ENCODE measurements around the gene TACC2. TPM values are rescaled to one million over a fixed set of nuclear protein-coding genes. Genes with fewer than 3 reads are reported as not detected.

The TACC2 gene
- total and polyA plus RNA-seq, 4 donors, result 43.3 to 309 (median 127) TPM

GRCh38 chr10:122271076-122271475, 282.1 kb downstream of the TACC2 start, which contains the start of gene BTBD16:
Gene BTBD16, plus strand, starts transcription at chr10:122271296. Its CDS starts 3,786 bp downstream, at chr10:122275082.
- WGBS, 2 donors, result 53 to 54% methylated on average over 5 of the region's 5 CpGs
- H3K4me1 ChIP-seq (ENCODE audit: control insufficient read depth in 5 of 5, insufficient read depth in 5 of 5, low read length in 5 of 5), result peaks cover 0 to 8% (median 0%) of the 10 kb centered on the region in 5 donors
- no peak within 1 kb of the TSS for H3K4me3 ChIP-seq
- peaks cover 0 to 2% (median 0%) of the 10 kb centered on the region in 4 donors for H3K9me3 ChIP-seq (ENCODE audit: control insufficient read depth in 4 of 4, insufficient read depth in 3 of 4, low read length in 3 of 4)
- H3K27ac ChIP-seq (ENCODE audit: low read depth in 1 of 2, low read length in 1 of 2), result no peak within 1 kb of the TSS
- H3K27me3 ChIP-seq (ENCODE audit: control insufficient read depth in 3 of 3, insufficient read depth in 3 of 3, low read length in 2 of 3), result no peaks in the 10 kb centered on the region
- H3K36me3 ChIP-seq (ENCODE audit: control insufficient read depth in 4 of 4, insufficient read depth in 4 of 4, low read length in 4 of 4), result peaks cover 0 to 12% (median 0%) of the 10 kb centered on the region in 4 donors
- ATAC-seq (ENCODE audit: insufficient read depth, low FRiP score) (no peak), DNase-seq (no peak)
- H3K9ac ChIP-seq (ENCODE audit: insufficient read depth in 1 of 2, low read length in 2 of 2), result no peak within 1 kb of the TSS
- TF ChIP-seq CTCF (IDR thresholded peaks at IDR 0.05; ENCODE audit: control extremely low read depth, extremely low read depth), result no peak

- no peak for TF ChIP-seq CTCF (IDR thresholded peaks at IDR 0.05; ENCODE audit: control extremely low read depth, extremely low read depth)
- WGBS, 2 donors, result 70 to 82% methylated on average over 10 of the region's 10 CpGs
- no peak overlapping the region for H3K4me3 ChIP-seq
- DNase-seq (no peak), ATAC-seq (ENCODE audit: insufficient read depth, low FRiP score) (no peak)
- H3K9me3 ChIP-seq (ENCODE audit: control insufficient read depth in 4 of 4, insufficient read depth in 3 of 4, low read length in 3 of 4), result peaks cover 0 to 2% (median 0%) of the 10 kb centered on the region in 4 donors
- no peak overlapping the region for H3K27ac ChIP-seq (ENCODE audit: low read depth in 1 of 2, low read length in 1 of 2)
- no peak overlapping the region for H3K9ac ChIP-seq (ENCODE audit: insufficient read depth in 1 of 2, low read length in 2 of 2)
- H3K36me3 ChIP-seq (ENCODE audit: control insufficient read depth in 4 of 4, insufficient read depth in 4 of 4, low read length in 4 of 4), result peaks cover 0 to 7% (median 0%) of the 10 kb centered on the region in 4 donors
- H3K27me3 ChIP-seq (ENCODE audit: control insufficient read depth in 3 of 3, insufficient read depth in 3 of 3, low read length in 2 of 3), result no peaks in the 10 kb centered on the region
- peaks cover 0 to 1% (median 0%) of the 10 kb centered on the region in 5 donors for H3K4me1 ChIP-seq (ENCODE audit: control insufficient read depth in 5 of 5, insufficient read depth in 5 of 5, low read length in 5 of 5)
Observed at GRCh38 chr10:122273966-122274545, 285.1 kb downstream of the TACC2 start.

GRCh38 chr10:122276611-122277208, 287.7 kb downstream of the TACC2 start:
- no peak for TF ChIP-seq CTCF (IDR thresholded peaks at IDR 0.05; ENCODE audit: control extremely low read depth, extremely low read depth)
- Histone ChIP-seq H3K27ac (ENCODE audit: low read depth in 1 of 2, low read length in 1 of 2) (no peak overlapping the region), H3K4me3 (no peak overlapping the region), H3K36me3 (ENCODE audit: control insufficient read depth in 4 of 4, insufficient read depth in 4 of 4, low read length in 4 of 4) (no peaks in the 10 kb centered on the region), H3K9ac (ENCODE audit: insufficient read depth in 1 of 2, low read length in 2 of 2) (no peak overlapping the region), H3K4me1 (ENCODE audit: control insufficient read depth in 5 of 5, insufficient read depth in 5 of 5, low read length in 5 of 5) (no peaks in the 10 kb centered on the region), H3K27me3 (ENCODE audit: control insufficient read depth in 3 of 3, insufficient read depth in 3 of 3, low read length in 2 of 3) (no peaks in the 10 kb centered on the region), H3K9me3 (ENCODE audit: control insufficient read depth in 4 of 4, insufficient read depth in 3 of 4, low read length in 3 of 4) (no peaks in the 10 kb centered on the region)
- no peak for DNase-seq
- no peak for ATAC-seq (ENCODE audit: insufficient read depth, low FRiP score)
- WGBS, 2 donors, result 95 to 99% methylated on average over 6 of the region's 6 CpGs

Data from lung (tissue), 12 donors.